Fibroblast of skin of right quadriceps (primary cell): ENCODE measurements around the gene EFHB.
"Not testable (repeated sequence)": the region's sequence is repeated elsewhere in the genome, so short reads cannot be mapped to it uniquely, and the experiment has no call there.

Experiments used
- DNase-seq: peaks from one replicate; pipeline ENCODE4 v3.0.0-alpha.2; 2013

Gene EFHB

GRCh38 chr3:19934098-19934566 is at the start of gene EFHB:
EFHB (minus strand) TSS chr3:19934217; CDS start chr3:19934018, 199 bp downstream.
- peak; percentile 6 for DNase-seq

GRCh38 chr3:19972054-19972453 is 38.0 kb upstream of the EFHB start:
- peak; percentile 53 for DNase-seq

GRCh38 chr3:19970327-19970726 is 36.3 kb upstream of the EFHB start:
- no peak for DNase-seq

- no peak for DNase-seq
These were observed 33.8 kb upstream of the EFHB start for GRCh38 chr3:19967812-19968211.

- DNase-seq = no peak
These were observed 33.2 kb upstream of the EFHB start for GRCh38 chr3:19967208-19967607.

GRCh38 chr3:19961960-19962359 is 27.9 kb upstream of the EFHB start:
- DNase-seq = no peak

- no peak for DNase-seq
These were observed 26.7 kb upstream of the EFHB start for GRCh38 chr3:19960696-19961095.

- DNase-seq = no peak
These were observed 25.5 kb upstream of the EFHB start for GRCh38 chr3:19959505-19959904.

GRCh38 chr3:19957354-19957753 is 23.3 kb upstream of the EFHB start:
- not testable (repeated sequence) for DNase-seq

- no peak for DNase-seq
These were observed 20.7 kb upstream of the EFHB start for GRCh38 chr3:19954676-19955075.

- DNase-seq = no peak
These were observed 16.3 kb upstream of the EFHB start for GRCh38 chr3:19950316-19950715.

- no peak for DNase-seq
These were observed 14.2 kb upstream of the EFHB start for GRCh38 chr3:19948226-19948591.

- DNase-seq = peak; percentile 49
These were observed 13.7 kb upstream of the EFHB start for GRCh38 chr3:19947549-19948225.

GRCh38 chr3:19946832-19947548 is 13.0 kb upstream of the EFHB start, which contains the start of gene RAB5A:
RAB5A (plus strand) TSS chr3:19947097; CDS start chr3:19950899, 3,802 bp downstream.
- peak; percentile 99 for DNase-seq

- DNase-seq = peak; percentile 9
These were observed 12.2 kb upstream of the EFHB start for GRCh38 chr3:19945969-19946831.

- no peak for DNase-seq
These were observed 11.5 kb upstream of the EFHB start for GRCh38 chr3:19945534-19945933.

- DNase-seq = no peak
These were observed 6.6 kb upstream of the EFHB start for GRCh38 chr3:19940643-19941042.

GRCh38 chr3:19938295-19938627 is 4.2 kb upstream of the EFHB start:
- no peak for DNase-seq

- DNase-seq = no peak
These were observed 3.7 kb upstream of the EFHB start for GRCh38 chr3:19937459-19938294.

- no peak for DNase-seq
These were observed 1.6 kb downstream of the EFHB start for GRCh38 chr3:19932422-19932821.

GRCh38 chr3:19931767-19932188 is 2.2 kb downstream of the EFHB start:
- no peak for DNase-seq

GRCh38 chr3:19931180-19931692 is 2.8 kb downstream of the EFHB start:
- DNase-seq = no peak
